Epithelial cell of esophagus (primary cell): ENCODE results near the gene CDYL.

ENCODE experiments used
- DNase-seq: peaks from one replicate; pipeline ENCODE4 v3.0.0; 2010; ENCODE audit warnings: low read depth
- H3K4me3 ChIP-seq: 2 replicates; pipeline ENCODE4 v1.5.1; 2011; ENCODE audit warnings: mild to moderate bottlenecking, low read length, control low read depth
- TF ChIP-seq, protein P1 (sequence below): IDR thresholded peaks from 2 replicates; pipeline ENCODE4 v1.5.1; 2011; ENCODE audit warnings: low read depth, mild to moderate bottlenecking, low read length, control low read depth, inconsistent platforms; ENCODE audit not compliant: insufficient read depth; ENCODE audit errors: missing control alignments

CDYL gene, protein sequence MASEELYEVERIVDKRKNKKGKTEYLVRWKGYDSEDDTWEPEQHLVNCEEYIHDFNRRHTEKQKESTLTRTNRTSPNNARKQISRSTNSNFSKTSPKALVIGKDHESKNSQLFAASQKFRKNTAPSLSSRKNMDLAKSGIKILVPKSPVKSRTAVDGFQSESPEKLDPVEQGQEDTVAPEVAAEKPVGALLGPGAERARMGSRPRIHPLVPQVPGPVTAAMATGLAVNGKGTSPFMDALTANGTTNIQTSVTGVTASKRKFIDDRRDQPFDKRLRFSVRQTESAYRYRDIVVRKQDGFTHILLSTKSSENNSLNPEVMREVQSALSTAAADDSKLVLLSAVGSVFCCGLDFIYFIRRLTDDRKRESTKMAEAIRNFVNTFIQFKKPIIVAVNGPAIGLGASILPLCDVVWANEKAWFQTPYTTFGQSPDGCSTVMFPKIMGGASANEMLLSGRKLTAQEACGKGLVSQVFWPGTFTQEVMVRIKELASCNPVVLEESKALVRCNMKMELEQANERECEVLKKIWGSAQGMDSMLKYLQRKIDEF

DNA sequence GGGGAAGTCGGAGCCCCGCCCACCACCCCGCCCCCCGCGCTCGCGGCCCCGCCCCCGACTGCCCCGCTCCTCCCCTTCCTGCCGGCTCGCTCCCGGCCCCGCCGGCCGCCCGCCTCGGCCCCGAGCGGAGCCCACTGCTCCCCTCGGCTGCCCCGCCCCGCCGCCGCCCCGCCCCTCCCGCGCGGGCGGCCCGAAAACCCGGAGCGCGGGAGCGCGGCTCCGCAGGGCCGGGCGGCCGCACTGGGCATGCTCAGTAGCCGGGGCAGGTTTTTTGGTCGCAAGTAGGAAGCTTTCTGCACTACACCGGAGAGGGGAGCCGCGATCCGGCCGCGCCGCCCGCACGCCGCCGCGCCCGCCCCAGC is at the start of gene CDYL:
Gene CDYL, plus strand, starts transcription at position 274 of the 362 bp plus-strand sequence. CDS start 380 bp downstream, outside the sequence.
- DNase-seq: peak; percentile 92
- peak within 1 kb of the TSS; percentile 70 for H3K4me3 ChIP-seq
- TF ChIP-seq, protein P1, sequence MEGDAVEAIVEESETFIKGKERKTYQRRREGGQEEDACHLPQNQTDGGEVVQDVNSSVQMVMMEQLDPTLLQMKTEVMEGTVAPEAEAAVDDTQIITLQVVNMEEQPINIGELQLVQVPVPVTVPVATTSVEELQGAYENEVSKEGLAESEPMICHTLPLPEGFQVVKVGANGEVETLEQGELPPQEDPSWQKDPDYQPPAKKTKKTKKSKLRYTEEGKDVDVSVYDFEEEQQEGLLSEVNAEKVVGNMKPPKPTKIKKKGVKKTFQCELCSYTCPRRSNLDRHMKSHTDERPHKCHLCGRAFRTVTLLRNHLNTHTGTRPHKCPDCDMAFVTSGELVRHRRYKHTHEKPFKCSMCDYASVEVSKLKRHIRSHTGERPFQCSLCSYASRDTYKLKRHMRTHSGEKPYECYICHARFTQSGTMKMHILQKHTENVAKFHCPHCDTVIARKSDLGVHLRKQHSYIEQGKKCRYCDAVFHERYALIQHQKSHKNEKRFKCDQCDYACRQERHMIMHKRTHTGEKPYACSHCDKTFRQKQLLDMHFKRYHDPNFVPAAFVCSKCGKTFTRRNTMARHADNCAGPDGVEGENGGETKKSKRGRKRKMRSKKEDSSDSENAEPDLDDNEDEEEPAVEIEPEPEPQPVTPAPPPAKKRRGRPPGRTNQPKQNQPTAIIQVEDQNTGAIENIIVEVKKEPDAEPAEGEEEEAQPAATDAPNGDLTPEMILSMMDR: no peak

DNA sequence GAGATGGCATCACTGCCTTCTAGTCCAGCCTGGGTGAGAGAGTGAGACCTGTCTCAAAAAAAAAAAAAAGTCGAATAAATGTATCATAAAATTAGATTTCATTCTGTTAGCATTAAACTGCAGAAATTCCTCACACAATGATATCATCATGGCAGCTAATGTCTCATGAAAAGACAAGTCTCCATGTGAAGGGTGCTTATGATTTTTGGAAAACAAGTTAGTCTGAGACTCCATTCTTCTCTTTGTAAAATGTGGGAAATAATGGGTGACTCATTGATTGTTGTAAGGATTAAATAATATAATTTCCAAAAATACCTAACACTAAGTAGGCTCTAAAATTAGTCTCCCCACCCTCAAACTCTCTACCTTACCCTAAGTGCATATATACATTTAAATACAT is 49.6 kb upstream of the CDYL start:
- no peak for DNase-seq
- TF ChIP-seq, protein P1: no peak
- H3K4me3 ChIP-seq: no peak overlapping the region

DNA sequence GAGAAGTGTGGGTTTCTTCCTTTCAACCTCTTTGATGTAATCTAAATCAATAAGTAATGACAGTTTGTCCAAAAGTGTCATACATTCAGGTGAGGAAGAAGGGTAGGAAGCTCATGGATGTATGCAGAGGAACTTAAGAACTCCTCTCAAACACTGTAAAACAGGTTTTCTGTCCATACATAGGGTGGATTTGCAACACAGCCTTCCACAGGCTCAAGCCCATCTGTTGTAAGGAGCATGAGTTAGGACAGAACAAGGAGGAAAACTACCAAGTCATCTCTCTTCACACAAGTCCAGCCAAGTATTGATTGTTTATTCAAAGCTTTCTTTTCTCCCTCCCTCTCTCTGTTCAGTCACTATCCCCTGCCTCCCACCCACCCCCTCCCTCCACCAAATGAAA is 49.0 kb upstream of the CDYL start:
- TF ChIP-seq, protein P1: no peak
- DNase-seq: peak; percentile 14
- no peak overlapping the region for H3K4me3 ChIP-seq

DNA sequence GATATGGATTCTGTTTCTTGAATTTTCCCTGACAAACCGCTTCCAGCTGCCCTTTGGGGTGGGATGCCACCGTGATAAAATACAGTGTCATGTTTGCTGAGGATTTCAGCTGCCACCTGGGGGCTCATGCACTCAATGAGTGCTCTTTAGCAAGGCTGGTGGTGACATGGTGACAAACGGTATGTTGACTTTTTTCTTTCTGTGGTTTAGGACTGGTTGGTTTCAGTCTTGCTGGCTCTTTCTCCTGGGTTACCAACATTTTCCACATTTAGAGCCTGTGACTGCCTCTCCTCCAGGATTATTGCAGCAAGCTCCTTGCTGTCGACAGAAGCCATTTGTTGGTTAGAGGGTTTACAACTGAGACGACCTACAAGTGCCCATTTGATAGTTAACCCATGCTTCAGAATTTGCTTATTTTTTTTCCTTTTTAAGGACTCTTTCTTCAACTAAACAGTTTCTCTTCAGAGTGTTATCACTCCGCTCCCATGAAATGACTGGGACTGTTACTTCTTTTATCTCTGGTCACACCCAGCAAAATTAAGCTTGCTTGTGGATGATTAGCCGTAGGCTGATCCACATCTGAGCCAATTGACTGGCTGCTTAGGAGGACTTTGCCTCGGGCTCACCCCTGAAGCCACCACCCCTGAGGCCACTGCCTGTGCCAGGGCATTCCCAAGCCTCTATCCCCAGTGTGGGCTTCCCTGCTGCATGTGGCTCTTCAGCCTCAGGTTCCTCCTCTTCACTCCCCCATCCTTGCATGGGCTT is 48.4 kb upstream of the CDYL start:
- DNase-seq: no peak
- TF ChIP-seq, protein P1: no peak
- no peak overlapping the region for H3K4me3 ChIP-seq

DNA sequence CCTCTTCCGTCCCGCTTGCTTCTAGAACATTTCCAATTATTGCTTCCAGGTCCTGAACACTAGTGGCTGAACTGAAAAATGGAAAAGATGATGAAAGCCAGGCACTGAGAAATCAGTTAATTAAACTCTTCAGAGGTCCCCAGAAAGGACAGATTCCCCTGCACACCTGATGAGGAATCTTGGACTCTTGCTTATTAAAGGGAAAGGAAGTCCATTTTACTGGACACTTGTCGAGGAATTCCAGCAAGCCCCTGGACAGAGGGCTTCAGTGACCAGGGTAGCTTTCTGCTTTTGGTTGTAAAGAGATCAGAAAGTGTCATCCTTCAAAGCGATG is 47.8 kb upstream of the CDYL start:
- no peak overlapping the region for H3K4me3 ChIP-seq
- TF ChIP-seq, protein P1: no peak
- no peak for DNase-seq

DNA sequence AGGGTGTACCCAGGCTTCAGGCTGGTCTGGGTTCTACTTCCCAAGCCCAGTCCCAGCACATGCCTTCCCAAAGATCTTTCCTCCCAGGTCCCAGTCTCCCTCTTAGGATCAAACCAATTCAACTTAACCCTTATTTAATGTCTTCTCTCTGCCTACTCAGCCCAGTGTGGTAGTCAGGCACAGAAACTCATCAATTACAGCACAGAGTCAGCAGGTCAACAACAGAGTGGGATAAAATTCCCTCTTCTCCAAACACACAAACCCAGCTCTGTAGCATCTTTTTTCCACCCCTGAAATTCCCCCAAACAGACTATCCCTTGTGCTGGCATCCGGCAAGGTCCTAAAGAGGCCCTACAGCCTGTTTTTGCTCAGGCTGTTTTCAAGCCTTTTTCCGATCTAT is 47.3 kb upstream of the CDYL start:
- H3K4me3 ChIP-seq: no peak overlapping the region
- DNase-seq: no peak
- TF ChIP-seq, protein P1: no peak

DNA sequence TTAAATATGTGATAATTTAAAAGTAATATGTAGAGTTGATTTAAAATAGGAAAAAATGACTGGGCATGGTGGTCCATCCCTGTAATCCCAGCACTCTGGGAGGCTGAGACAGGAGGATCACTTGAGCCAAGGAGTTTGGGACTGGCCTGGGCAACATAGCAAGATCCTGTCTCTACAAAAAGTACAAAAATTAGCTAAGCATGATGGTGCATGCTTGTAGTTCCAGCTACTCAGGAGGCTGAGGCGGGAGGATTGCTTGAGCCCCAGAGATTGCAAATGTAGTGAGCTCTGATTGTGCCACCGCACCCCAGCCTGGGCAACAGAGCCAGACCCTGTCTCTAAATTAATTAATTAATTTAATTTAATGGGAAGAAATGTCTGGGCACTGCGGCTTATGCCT is 44.2 kb upstream of the CDYL start:
- DNase-seq: no peak
- TF ChIP-seq, protein P1: no peak
- no peak overlapping the region for H3K4me3 ChIP-seq
